ENCODE data around the gene NPLOC4.
"Not testable (repeated sequence)": the region's sequence is repeated elsewhere in the genome, so short reads cannot be mapped to it uniquely, and the experiment has no call there.

Gene NPLOC4

DNA sequence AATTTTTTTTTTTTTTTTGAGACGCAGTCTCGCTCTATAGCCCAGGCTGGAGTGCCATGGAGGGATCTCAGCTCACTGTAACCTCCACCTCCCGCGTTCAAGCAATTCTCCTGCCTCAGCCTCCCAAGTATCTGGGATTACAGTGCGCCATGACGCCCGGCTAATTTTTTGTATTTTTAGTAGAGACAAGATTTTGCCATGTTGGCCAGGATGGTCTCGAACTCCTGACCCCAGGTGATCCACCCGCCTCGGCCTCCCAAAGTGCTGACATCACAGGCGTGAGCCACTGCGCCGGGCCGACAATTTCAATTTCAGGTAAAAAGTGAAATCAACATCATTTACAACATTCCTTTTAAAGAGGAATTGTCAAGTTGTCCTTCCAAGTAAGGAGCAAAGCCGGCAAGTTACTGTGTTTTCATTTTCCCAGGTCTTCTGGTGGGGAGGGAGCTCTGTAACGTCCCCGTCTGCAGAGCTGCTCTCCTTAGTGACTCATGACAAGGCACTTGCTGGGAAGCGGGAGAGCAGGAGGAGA lies 873 bp downstream of the NPLOC4 start:
- no peak for DNase-seq

DNA sequence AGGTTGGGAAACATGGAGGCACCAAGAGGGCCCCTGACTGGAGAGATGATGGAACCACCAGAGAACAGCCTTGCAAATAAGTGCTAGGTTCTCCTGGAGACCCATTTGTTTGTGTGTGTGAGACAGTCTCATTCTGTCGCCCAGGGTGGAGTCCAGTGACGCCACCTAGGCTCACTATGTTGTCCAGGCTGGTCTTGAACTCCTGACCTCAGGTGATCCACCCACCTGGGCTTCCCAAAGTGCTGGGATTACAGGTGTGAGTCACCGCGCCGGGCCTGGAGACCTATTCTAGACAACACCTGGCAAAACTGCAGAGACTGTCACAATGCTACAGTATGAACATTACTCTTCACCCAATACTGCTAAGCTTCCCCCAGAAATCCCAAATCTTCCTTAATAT lies 1.5 kb downstream of the NPLOC4 start:
- no peak for DNase-seq

DNA sequence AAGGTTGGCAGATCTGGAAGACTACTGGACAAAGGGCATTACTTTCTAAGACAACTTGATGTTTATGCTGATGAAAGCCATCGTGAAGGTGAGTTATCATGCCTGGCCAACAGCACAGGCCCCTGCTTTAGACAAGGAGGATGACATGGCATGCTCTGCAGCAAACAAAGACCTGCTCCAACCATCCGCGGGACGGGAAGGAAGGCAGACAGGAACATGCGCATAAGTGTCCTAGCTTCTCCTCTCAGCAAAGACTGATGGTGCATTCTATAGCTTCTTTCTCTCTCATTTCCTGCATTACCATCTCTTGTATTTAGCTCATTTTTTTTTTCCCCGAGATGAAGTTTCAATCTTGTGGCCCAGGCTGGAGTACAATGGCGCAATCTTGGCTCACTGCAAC lies 5.4 kb downstream of the NPLOC4 start:
- no peak for DNase-seq

DNA sequence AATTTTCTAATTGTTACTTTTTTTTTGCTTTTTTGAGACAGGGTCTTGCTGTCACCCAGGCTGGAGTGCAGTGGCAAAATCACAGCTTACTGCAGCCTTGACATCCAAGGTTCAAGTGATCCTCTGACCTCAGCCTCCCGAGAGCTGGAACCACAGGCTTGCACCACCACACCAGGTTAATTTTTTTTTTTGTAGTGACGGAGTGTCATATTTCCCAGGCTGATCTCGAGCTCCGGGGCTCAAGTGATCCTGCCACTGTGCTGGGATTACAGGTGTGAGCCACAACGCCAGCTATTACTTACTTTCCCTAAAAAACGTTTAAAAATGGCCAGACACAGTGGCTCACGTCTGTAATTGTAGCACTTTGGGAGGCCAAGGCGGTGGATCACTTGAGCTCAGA lies 6.6 kb downstream of the NPLOC4 start:
- no peak for DNase-seq

DNA sequence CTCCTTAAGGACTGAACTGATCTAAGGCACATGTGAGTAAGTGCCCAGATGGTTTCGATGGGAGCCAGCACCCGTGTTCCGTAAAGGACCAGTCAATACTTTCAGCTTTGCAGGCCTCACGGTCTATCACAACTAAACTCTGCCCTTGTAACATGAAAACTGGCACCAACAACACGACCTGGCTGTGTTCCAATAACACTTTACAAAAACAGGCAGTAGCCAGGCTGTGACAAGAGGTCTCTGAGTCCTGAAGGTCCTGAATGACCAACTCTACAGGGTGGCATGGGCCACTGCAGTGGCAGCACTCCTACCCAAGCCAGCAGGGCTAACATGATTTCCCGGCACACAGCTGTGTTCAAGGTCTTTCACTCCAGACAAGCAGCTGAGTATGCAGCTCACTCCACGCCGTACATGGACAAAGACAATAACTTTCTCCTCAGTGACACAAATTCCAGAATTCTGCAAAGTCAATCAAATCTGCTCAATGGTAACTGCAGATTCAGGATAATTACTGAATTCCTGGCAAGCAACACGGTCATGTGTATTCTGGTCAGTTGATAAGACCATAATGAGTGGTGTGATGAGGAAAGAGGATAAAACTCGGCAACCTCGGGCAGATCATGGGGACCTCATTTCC lies 15.3 kb downstream of the NPLOC4 start:
- DNase-seq, result no peak

DNA sequence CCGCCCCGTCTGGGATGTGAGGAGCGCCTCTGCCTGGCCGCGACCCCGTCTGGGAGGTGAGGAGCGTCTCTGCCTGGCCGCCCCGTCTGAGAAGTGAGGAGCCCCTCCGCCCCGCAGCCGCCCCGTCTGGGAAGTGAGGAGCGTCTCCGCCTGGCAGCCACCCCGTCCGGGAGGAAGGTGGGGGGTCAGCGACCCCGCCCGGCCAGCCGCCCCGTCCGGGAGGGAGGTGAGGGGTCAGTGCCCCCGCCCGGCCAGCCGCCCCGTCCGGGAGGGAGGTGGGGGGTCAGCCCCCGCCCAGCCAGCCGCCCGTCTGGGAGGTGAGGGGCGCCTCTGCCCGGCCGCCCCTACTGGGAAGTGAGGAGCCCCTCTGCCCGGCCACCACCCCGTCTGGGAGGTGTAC lies 18.6 kb downstream of the NPLOC4 start:
- DNase-seq, result not testable (repeated sequence)

DNA sequence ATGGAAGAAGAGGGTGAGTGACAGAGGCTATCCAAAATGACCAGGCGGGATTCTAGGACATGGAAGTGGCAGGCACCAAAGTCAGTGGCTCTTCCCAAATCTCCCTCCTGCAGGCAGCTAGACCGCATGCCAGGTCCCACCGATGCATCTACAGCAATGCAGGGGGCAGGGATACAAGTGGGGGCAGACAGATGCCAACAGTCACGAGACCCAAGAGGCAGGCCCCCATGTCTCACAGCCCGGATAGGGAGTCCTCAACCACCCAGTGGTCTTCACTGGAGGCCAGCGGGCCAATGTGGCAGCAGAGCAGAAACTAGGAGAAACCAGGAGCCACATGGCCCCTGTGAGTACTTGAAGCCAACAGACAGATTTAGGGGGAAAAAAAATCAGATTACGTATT lies 20.0 kb downstream of the NPLOC4 start:
- DNase-seq, result no peak

DNA sequence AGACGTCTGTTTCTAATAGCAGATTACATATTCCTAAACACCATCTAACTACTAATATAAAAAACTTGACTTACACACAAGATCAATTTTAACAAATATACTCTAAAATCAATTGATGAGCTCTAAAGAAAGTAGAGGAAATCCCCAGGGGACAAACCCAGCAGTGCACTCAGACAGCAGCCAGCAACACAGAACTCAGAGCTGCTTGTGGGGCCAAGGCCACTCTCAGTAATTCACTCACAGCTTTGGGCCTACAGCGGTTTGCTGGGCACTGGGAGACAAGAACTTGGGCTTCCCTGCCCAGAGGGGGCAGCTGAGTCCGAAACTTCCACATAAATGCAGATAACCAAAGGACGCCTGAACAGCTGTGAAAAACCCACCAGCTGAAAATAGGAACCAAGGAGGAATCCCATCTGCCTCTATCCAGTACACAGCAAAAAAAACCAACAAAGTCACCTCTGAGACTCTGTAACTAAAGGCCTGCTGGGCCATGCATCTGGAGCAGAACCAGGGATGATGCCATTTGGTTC lies 21.4 kb downstream of the NPLOC4 start:
- no peak for DNase-seq

DNA sequence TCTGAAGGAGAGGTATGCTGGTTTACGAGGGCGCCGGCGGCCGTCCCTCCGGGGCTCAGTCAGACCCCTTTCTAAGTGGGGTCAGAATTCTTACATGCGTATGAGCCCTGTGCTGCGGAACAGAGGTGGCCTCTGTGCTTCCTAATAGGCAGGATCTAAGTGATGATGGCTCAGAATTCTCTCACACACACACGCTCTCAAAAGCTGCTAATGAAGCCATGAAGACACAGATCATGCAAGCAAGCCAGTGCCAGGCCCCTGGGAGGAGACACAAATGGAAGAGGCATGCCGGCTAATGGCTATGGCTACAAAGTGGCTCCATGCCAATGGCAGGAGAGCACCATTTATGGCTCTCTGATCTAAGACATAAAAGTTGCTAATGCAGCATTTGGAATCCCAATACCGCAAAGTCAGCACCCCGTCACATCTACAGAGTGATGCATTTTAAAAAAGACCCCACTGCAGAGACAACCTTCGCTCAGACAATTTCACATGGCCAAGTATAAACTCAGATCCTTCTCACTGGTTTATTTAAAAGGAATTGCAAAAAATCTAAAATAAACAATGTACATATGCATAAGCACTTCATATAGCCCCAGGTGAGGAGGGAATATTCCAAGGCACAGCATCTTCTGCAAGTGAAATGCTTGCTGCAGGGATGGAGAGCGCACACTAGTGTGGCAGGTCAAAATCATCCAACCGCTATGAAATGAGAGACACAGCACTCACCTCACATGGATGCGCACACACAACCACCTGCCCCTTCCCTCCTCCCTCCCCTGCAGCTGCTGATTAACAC lies 24.5 kb downstream of the NPLOC4 start:
- no peak for DNase-seq

DNA sequence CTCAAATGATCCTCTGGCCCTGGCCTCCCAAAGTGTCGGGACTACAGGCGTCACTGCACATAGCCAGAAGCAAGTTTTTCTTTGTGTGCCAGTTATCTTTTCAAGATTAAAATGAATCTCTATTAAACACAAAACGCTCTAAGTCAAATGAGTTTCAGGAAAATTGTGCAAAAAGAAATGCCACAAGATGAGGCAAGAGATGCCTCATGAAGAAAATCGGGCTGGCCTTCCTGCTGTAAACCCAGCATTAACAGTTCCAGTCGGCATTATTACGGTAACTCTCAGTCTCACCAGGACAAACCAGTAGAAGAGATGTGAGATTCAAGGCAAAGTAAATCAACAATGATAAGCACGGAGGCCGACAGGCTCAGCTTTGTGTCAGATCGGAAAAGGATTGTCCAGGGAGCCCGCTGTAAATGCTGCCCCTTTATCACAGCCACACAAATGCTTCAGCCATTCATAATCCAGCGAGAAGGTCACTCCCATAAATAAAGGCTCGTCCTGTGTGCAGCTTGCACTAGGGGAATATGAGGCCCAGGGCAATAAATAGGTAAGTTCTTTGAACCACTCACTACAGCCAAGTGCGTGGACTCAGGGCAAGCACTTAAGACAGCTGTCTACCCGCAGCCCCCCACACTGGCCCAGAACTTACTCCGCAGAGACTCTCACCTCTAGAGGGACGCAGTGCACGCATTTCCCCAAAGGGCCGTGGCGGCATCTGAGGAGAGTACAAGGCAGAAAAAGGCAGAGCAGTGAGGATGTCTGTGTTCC lies 27.2 kb downstream of the NPLOC4 start:
- no peak for DNase-seq

DNA sequence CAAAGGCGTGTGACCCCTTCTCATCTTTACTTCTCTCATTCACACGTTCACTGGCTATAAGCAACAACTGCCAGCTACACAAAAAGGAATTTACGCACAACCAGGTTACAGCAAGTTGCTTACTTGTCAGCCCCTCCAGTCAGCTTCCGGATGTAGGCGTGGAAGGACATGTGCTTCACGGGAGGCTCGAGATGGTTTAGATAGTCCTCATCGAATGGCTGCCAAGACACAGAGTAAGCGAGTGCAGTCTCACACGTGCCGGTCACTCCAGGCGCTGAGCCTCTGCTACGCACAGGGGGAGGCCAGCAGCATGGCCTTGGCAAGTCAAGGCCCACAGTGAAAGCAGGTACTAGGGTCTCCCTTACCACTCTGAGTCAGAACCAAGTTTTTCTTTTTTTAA lies 28.3 kb downstream of the NPLOC4 start:
- DNase-seq, result no peak

DNA sequence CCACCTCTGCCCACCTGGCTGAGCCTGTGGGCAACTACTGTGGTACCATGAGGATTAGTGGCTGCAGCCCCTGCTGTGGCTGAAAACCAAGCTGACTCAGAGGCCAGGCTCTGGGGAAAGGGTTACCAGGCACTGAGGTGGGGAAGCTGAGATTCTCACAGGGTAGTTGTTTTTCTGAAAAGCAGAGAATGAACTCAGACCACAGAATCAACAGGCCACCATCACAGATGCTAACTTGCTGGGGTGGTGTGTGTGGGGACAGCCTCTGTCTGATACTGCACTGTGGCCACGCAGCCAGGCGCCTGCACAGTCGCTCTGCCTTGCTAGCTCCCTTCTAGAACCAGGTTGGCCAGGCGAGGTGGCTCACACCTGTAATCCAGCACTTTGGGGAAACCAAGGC lies 28.8 kb downstream of the NPLOC4 start:
- DNase-seq, result no peak

DNA sequence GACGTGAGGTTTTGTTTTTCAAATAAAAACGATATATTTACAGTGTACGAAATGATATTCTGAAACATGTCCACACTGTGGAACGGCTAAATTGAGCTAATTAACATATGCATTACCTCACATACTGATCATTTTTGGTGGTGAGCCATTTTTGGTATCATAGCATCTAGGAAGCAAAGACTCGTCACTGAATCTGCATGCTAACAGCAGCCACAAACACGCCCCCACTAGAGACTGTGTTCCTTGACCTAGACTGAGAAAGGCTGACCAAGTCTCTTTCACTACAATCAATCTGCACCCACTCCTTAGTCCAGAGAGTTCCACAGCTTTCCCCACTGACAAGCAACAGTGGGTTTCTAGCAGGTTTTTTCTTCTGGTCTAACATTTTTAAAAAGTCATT lies 29.5 kb downstream of the NPLOC4 start:
- peak in 1 of 51 donors; percentile 11 for DNase-seq

DNA sequence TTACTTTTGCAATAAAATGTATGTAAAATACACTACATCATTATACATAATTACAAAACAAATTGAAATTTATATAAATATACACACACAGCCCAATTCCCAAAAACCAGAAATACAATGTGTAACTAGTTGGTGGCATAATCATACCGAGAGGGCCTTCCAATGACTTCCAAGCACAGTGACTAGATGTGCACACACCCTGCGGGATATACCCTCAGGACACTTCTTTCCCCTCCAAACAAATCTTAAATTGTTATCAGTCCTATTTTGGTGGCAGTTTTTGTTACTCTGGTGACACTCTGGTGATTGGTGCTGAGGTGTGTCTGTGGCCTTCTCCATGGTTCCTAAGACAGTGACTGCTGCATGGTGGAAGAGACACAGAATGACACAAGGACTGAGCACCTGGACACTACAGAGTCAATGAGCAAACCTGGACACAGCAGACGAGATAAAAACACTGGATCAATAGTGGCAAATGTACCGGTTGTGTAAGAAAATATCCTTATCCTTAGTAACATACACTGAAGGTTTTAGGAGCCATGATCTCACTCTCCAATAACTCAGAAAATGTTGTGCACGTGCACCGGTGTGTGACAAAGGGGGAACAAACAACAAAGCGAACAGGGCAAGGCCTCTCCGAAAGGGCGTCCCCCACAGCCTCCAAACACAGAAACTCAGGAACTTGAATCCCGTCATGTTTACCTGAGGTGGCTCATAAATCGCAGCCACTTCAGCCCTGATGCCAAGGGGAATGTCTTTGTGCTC lies 32.9 kb downstream of the NPLOC4 start:
- no peak for DNase-seq

DNA sequence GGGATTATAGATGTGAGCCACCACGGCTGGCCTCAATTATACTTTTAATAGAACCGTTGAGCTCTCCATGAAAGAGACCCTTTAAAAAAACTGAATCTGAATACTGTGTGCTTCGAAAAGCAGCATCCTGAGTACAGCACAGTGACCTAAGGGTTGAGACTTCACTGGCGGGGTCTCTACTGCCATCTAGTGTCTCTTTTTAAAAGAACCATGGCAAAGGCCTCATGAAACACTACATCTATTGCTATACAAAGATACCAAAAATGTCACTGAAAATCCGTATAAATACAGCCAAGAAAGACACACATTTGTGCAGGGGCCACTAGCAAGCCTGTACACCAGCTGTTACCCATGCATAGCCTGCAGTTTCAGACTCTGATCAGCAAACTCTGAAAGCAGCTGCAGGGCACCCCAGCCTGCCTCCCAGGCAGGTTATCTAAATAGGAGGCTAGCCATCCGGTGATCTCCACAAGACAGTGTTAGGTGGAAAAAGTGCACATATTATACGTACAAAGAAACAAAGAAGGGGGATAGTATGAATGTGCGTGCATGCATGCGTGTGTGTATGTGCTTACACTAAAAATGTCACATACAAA lies 35.3 kb downstream of the NPLOC4 start:
- DNase-seq, result peak in 15 of 51 donors; percentile 3 to 60 (median 15)

DNA sequence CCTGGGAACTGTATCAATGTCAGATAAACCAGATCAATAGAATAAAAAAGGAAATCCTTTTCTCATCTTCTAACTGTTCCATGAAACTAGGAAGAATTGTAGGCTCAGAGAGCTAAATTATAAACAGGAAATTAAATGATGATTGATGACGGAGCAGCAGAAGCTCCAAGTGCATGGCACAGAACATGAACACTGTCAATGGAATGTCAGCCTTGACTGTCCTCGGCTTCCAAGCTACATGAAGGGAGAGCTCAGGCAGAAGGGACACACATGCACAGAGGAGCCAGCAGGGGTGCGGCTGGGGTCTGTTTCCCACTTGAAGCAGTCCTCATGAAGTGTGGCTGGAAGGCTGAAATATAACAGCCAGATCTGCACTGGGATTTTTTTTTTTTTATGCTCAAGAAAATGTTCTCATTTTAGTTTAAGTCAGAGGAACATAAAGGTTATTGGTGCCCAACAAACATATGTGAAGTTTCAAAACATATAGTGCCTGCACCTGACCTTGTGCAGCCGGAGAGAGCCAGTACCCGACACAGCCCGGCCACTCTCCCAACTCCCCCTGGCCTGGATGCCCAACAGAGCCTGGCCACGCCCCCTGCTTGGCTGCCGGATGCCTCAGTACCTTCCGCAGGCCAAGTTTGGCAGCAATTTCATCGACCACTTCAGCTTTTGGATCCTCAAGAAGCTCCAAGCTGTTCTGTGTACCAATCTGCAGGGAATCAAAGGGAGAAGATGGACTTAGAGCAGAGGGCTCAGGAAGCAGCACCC lies 37.0 kb downstream of the NPLOC4 start:
- DNase-seq, result peak in 1 of 51 donors; percentile 31

DNA sequence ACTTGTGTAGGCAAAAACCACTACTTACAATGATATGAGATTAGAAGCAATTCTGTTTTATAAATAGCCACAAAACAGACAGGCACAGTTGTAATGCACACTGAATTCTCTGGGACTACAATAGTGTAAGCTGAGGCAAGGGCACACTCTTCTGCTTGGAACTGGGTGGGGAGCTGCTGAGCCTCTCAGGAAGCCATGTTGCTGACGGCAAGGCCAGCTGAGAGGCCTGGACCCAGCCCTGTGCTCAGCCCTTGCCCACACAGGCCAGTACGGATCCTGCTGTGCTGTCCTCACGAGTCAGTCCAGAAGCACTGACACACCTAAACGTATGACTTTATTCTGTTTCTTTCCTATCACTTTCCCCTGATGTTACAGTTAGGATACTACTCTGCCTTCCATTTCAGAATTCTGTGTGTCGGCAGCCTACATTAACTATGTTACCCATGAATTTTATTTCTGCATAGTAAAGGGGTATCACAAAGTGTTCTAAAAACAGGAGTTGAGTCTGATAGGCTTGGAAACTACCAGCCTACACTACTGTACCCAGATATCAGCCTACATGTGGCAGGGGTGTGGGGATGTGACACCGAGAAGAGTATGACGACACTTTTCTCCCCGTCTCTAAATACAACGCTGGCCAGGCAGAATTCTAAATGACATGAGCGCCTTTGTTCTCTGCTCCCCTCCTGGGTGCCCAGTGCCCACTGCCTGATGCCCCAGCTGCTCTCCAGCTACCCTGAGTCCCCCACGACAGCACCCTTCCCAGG lies 43.6 kb downstream of the NPLOC4 start:
- DNase-seq, result no peak

DNA sequence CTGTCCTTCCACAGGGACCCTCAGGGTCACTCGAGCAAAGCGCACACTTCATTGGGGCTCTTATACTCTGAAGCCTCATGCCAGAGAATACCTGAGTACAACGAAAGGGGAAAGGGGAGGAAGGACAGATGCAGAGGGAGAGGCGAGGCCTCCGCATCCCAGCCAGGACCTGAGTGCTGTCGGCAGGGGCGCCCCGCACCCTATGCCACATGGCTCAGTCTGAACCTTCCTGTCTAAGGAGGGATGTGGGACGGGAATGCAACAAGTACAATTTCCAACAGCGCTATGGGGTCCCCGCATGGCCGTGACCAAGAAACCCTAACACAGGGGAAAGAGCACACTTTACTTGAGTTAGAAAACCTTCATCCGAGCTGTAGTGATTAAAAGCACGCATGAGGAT lies 44.9 kb downstream of the NPLOC4 start:
- no peak for DNase-seq

DNA sequence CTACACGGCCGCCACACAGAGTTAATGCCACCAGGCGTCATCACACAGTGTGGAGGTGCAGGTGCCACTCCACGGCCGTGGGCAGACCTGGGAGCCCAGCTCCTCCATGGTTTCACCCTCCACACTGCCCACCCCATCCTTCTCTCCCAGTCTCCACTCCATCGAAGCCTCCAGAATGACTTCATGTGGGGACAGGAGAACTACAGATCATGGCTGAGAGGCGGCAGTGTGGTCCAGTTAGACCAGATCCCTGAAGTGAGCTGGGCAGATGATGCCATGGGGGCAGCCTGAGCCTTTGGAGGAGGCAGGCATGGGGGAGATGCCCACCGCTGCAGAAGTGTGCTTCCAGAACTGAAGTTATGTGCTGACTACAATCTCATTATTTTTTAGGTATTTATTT lies 46.8 kb downstream of the NPLOC4 start:
- DNase-seq, result peak in 1 of 51 donors; percentile 31
